HG03095 (cell line): ENCODE results near the gene GAB2.
A peak's percentile ranks its signal among the peaks of the same experiment; 100 is the strongest.
"Not testable (repeated sequence)": the region's sequence is repeated elsewhere in the genome, so short reads cannot be mapped to it uniquely, and the experiment has no call there.

Experiments used
- ATAC-seq: cut with Tn5 transposase; IDR thresholded peaks from one replicate; pipeline ENCODE4 v1.9.1; 2021; ENCODE audit warnings: moderate library complexity; ENCODE audit not compliant: unreplicated experiment

The GAB2 gene

GRCh38 chr11:78226684-78227680, 190.6 kb downstream of the GAB2 start:
- ATAC-seq: peak; percentile 27

- no peak for ATAC-seq
Observed at GRCh38 chr11:78224906-78225420, 192.7 kb downstream of the GAB2 start.

- no peak for ATAC-seq
Observed at GRCh38 chr11:78224506-78224905, 193.1 kb downstream of the GAB2 start.

- peak; percentile 74 for ATAC-seq
Observed at GRCh38 chr11:78223320-78223954, 194.2 kb downstream of the GAB2 start.

- ATAC-seq: not testable (repeated sequence)
Observed at GRCh38 chr11:78222726-78223125, 194.9 kb downstream of the GAB2 start.

DNA sequence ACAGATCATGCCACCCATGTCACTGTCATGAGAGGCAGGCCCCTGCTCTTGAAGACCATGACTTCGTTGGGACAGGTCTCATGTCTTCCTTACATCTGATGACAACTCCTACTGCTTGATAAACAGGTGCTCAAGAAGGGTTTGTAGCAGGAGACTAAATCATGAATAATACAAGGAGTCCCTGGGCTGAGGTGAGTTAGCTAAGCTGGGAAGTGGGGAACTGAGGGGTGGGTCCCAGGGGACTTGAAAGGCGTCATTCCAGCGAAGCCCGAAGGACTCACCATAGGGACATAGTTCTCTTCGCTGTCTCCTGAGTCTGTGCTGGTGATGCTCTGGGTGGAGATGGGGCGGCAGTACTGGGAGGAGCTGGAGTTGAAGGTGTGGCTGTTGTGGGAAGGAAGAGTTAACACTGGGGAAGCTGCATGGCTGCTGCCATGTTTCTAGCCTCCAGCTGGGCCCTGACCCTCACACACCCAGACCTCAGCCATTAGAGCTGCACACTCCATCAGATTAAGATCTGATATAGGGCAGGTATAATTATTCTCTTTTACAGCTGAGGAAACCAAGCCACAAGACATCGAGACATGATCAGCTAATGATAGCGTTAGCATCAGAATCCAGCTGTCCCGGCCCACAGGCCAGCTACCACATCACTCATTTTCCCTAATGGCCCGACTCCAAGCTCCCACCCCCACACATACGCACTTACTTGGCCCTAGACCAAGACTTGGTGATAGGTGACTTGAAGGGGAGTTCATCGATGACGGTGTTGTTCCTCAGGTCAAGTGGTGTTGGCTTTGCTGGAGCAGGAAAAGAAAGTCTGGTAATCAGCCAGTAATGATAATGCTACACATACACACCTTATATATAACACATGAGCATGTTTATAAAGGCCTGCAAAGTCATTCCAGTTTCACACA, 196.0 kb downstream of the GAB2 start:
- no peak for ATAC-seq

DNA sequence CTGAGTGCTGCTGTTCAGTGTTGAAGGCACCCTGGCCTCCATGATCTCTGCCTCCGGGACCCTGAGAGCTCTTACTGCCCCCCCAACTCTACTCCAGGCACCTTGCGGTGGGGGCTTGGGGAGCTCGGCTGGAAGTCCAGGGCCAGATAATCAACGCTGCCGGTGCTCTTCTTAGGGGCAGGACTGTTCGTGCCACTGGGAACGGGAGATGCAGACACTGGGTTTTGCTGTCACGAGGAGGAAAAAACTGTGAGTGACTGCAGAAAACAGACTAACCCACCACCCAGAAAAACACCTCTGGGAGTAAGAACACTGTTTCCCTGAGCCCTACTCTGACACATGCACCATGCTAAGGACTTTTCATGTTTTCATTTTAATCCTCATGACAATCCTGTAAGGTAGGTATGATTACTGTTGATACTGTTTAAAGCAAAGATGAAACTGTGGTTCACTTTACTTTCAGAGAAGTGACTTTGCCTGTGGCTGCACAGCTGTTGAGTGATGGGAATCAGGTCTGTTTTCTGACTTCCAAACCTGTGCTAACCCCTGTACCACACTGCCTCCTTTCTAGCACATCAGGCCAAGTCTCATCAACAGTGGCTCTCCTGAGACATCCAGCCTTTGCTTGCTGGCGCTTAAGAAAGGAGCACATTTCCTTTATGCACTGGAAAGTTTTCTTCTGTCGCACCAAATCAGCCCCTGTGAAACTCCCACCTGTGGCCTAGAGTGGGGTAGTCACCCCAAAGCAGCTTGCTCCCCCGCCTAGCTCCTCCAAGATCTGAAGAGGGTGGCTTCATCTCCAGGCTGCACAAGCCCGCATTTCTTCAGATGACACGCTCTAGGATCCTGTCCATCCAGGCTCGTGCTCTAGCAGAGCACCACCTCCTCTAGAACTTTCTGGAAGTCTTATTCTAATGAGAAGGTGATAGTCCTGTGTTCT, 197.1 kb downstream of the GAB2 start:
- no peak for ATAC-seq

DNA sequence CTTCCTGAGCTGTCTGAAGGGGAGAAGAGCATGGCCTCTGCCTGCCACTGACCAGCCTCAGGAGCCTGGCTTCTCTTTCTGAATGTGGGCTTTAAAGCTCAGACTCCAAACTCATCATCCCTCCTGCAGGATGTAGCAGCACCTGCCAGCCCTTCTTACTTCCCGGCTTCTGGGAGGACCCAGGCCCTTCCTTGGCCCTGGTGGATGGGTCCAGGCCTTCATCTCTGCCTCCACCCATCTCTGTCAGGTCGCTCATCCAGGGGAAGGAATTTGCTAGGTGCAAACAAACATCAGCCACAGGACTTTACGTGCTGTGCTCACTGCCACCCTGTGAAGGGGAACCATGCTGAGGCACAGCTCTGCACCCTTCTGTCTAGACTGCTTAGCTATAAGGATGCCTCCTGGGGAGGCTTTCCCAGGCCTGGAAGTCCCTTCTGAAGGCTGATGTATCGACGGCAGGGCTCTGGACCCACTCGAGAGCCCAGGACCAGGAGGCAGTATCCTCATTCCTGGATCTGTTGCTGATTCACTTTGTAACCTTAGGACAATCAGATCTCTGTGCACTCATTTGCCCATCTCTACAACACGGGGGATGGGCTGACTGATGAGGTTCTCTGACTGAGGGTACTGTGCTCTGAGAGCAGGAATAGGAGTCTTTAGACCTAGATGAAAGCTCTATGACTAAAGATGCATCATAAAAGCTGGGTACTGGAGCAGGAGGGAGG, 198.0 kb downstream of the GAB2 start:
- ATAC-seq: no peak

DNA sequence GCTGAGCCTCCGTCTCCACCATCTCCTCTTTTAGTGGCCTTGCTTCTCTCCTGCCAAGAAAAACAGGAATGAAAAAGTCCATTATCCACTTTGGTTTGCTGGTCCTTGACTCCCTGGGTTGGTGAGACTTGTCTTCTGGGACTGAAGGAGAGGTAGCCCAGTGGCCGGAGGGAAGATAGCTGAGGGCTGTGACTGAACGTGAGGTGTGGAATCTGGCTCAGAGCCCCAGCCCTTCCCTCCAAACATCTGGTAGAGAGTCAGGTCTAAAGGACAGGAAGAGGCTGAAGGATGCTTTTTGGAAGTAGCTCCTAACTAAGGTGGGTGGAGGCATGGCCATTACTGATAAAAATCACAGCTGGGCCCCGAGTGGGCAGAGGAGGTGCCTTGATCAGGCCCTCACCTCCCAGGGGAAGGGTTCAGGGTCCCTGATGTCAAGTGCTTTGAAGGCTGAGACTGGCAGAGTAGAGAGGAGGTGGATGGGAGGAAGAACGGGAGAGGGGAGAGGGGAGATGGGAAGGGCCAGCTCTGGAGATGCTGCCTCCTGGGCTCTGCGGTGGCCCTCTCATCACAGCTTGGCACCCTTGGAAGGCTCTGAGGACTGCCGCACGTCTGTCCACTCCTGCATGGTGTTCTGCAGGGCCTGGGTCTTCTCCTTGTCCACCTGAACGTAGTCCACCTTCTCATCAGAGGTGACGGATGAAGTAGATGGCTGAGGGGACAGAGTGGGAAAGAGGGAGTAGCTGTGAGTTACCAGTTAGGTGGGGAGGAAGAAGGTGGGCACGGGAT, 198.7 kb downstream of the GAB2 start:
- no peak for ATAC-seq

DNA sequence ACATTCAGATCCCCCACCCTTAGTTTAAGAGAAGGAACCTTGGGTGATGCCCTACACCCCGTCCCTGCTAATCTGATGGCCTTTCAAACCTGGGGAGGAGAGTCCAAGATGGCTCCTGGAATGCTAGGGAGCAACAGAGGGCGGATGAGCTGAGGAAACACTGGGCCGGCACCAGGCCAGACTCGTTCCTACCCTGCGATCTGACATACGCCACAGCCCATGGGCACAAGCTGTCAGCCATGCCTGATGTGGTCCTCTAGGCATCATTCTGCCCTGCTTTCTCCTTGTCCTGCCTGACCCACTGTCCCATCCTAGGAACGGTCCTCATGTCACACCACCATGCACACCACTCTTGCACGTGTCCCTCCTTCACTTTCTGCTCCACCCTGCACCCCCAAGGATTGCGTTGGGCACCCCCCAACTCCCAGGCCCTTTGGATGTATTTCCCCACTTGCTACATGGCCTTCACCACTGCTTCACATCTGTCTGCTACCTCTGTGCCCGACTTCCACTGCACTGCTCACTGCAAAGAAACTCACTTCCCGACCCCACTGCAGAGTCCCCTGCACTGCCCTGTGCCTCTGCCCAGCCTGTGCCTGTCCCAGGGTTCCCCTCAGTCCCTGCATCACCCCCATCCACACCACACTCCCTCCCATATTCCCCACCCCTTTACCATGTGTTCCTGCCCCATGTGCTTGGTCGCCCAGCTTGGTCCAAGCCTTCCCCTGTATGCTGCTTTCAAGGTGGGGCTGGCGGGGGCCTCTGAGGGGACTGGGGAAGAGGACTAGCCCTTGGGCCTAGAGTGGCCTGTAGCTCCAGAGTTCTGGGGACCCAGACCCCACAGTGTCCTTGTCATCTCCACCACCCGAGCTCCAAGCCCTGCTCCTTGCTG, 199.7 kb downstream of the GAB2 start:
- no peak for ATAC-seq

DNA sequence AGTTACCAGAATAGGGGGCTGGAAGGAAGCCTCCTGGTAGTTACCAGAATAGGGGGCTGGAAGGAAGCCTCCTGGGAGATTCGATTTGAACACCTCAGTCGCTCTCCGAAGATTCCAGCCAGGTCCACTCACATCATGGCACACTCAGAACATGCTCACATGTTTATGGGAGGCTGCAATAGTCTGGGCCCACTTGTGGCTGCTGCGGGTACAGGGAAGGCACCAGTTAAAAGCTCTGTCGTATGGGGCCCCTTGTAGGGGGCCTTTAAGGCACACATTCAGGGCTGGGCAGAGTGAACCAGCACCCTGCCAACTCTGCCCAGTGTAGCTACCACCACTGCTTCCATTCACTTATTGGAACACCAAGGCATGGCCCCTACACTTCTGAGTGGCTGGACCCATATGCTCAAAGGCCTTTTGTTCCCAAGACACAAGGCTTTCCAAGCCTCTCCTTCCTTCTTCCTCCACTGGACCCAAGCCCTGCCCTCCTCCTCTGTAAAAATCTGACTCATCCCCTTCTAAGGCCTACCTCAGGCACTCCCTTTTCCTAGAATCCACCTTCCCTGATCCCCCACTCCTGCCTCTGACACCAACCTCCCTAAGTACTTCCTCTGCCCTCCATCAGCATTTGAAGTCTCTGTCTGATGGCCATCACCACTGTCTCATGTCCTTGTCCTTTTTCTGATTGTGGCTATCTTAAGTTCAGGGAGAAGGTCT, 200.9 kb downstream of the GAB2 start:
- no peak for ATAC-seq

DNA sequence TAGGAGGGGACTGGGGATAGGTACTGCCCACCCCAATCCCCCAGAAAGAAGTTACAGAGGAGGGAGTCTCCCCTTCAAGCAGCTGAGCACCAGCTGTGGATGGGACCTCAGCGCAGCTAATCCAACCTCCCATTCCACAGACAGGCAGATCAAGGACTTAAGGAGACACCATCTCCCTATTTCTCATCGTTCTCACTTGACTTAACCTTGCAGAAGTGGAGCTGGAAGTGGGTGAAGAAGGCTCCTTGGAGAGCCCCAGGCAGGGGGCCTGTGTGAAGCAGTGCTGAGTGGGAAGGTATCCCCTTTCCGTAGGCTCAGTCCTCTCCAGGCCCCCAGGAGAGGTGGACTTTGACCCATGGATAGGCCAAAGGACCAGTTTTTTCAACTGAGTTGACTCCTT, 201.6 kb downstream of the GAB2 start:
- no peak for ATAC-seq

- ATAC-seq: no peak
Observed at GRCh38 chr11:78214331-78215194, 203.1 kb downstream of the GAB2 start.

DNA sequence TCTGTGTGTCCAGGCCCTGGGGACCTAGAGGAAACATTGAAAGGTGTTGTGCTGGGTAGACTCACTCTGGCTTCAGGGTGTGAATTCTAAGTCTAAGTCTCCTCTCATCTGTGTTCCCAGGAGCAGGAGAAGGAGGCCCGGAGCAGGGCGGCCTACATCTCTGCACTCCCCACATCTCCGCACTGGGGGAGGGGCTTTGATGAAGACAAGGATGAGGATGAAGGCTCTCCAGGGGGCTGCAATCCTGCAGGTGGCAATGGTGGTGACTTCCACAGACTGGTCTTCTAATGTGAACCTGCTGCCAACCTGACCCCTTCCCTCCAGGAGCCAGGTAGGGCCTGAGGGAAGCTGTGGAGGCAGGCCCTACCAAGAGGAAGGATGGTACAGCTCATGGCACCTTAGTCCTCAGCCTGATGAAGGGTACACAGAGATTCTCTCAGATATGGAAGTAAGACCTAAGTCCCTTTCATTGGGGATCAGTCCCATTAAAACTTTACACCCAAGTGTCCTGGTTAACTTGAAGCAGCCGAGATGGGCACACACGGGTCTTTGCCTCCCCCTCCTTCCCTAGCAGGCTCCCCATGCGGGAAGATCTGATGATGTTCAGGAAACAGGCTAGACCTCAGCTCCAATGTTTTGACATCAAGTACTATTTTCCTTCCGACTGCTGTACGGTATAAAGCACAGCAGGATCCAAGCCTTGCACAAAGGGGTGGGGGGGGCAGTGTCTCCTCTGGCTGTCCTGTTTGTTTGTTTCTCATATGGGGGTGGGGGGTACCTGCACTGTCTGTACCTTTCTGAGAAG, 203.9 kb downstream of the GAB2 start:
- no peak for ATAC-seq
